Measurements from ENCODE around the gene RPP25.

Gene RPP25

DNA sequence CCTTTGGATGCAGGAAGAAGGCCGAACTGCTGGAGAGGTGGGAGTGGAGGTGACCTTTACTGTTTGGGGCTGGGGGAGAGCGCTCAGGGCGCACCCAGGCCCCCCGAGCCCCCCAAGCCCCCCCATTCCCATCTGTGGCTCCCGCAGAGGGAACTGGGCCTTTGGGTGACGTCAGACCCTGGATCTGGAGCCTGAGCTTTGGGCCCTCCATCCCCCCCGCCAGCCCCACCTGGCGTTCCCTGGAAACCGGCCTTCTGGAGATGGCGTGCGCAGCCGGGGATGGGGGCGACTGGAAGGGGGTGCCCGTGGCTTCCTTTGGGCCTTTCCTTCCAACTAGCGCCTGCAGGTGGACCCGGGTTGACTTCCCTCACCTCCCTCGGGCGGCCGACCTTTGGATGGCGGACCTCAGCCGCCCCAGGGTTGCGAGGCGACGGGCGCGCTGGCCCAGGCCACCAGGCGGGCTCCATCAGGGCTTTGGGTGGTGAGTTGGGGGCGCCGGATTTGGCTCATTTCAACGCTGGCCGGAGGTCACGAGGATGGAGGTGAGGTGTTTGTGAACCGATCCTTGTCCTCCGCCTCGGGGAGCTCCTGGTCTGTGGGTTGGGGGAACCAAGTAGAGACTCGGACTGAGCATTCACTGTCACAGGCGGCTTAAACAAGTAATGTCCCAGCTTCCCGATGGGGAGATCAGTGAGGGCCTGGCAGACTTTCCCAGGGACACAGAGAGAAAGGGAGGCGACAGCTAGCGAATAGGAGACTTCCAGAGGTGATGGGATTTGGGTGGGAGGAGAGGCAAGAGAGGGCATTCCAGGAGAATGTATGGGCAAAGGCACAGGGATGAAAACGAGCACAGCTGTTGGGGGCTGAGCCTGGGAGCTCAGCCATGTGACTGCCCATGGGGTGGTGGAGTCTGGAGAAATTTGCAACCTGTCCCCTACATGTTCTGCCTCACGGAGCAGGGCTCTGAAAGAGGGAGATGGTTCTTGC is 39.5 kb upstream of the RPP25 start:
- H3K27me3 ChIP-seq: peaks cover 78% of the 10 kb centered on the region
- no peak overlapping the region for H3K27ac ChIP-seq
- H3K4me1 ChIP-seq (ENCODE audit: control insufficient read depth in 1 of 2, insufficient read depth in 1 of 2, low read depth in 1 of 2, low read length in 1 of 2): peaks cover 8 to 10% of the 10 kb centered on the region in 2 experiments
- no peaks in the 10 kb centered on the region for H3K36me3 ChIP-seq
- H3K9me3 ChIP-seq: no peaks in the 10 kb centered on the region
- no peak for TF ChIP-seq CTCF (IDR thresholded peaks at IDR 0.05)
- peak overlapping the region; percentile 46 to 66 for H3K4me3 ChIP-seq (ENCODE audit: low read depth in 1 of 2, low read length in 1 of 2)

- Histone ChIP-seq H3K4me1 (ENCODE audit: control insufficient read depth in 1 of 2, insufficient read depth in 1 of 2, low read depth in 1 of 2, low read length in 1 of 2) (peaks cover 8 to 10% of the 10 kb centered on the region in 2 experiments), H3K4me3 (ENCODE audit: low read depth in 1 of 2, low read length in 1 of 2) (peak within 1 kb of the TSS; percentile 46 to 66), H3K27ac (no peak within 1 kb of the TSS), H3K36me3 (no peaks in the 10 kb centered on the region), H3K27me3 (peaks cover 82% of the 10 kb centered on the region), H3K9me3 (no peaks in the 10 kb centered on the region)
- TF ChIP-seq CTCF (IDR thresholded peaks at IDR 0.05): no peak
These were observed 38.7 kb upstream of the RPP25 start, which contains the start of gene SCAMP5 for GRCh38 chr15:74995182-74995778. Gene SCAMP5, plus strand, starts transcription at chr15:74995563. Its CDS starts 16,277 bp downstream, at chr15:75011840.

DNA sequence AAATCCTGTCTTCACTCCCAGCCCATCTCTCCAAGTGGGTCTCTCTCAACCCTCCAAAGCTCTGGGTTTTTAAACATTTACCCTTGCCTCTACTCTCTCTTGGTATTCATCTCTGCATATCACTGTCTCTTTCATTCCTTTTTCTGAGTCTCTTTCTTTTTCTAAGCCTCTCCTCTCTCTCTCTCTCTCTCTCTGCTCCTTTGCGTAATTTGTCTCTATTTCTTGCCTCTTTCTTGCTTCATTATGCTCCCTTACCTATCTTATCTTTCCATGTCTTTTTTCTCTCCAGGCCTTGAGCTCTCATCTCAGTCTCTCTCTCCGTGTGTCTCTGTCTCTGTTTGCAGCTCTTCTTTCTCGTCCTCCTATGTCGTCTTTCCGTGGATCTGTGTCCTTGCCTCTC is 38.1 kb upstream of the RPP25 start:
- H3K4me3 ChIP-seq (ENCODE audit: low read depth in 1 of 2, low read length in 1 of 2): peak overlapping the region in 1 of 2 experiments; percentile 66

GRCh38 chr15:74994236-74994635 is 37.7 kb upstream of the RPP25 start:
- Histone ChIP-seq H3K4me1 (ENCODE audit: control insufficient read depth in 1 of 2, insufficient read depth in 1 of 2, low read depth in 1 of 2, low read length in 1 of 2) (peaks cover 8 to 10% of the 10 kb centered on the region in 2 experiments), H3K36me3 (no peaks in the 10 kb centered on the region), H3K9me3 (no peaks in the 10 kb centered on the region), H3K27ac (no peak overlapping the region), H3K27me3 (peaks cover 90% of the 10 kb centered on the region), H3K4me3 (ENCODE audit: low read depth in 1 of 2, low read length in 1 of 2) (no peak overlapping the region)
- TF ChIP-seq CTCF (IDR thresholded peaks at IDR 0.05): no peak

More for the DNA sequence above, 38.1 kb upstream of the RPP25 start:
- no peak overlapping the region for H3K27ac ChIP-seq
- peaks cover 88% of the 10 kb centered on the region for H3K27me3 ChIP-seq
- TF ChIP-seq CTCF (IDR thresholded peaks at IDR 0.05): no peak
- peaks cover 8 to 10% of the 10 kb centered on the region in 2 experiments for H3K4me1 ChIP-seq (ENCODE audit: control insufficient read depth in 1 of 2, insufficient read depth in 1 of 2, low read depth in 1 of 2, low read length in 1 of 2)
- H3K36me3 ChIP-seq: no peaks in the 10 kb centered on the region
- H3K9me3 ChIP-seq: no peaks in the 10 kb centered on the region

GRCh38 chr15:74992619-74993018 is 36.0 kb upstream of the RPP25 start:
- peaks cover 8 to 10% of the 10 kb centered on the region in 2 experiments for H3K4me1 ChIP-seq (ENCODE audit: control insufficient read depth in 1 of 2, insufficient read depth in 1 of 2, low read depth in 1 of 2, low read length in 1 of 2)
- no peaks in the 10 kb centered on the region for H3K9me3 ChIP-seq
- H3K36me3 ChIP-seq: no peaks in the 10 kb centered on the region
- H3K27me3 ChIP-seq: peaks cover 79% of the 10 kb centered on the region
- no peak overlapping the region for H3K4me3 ChIP-seq (ENCODE audit: low read depth in 1 of 2, low read length in 1 of 2)
- H3K27ac ChIP-seq: no peak overlapping the region
- no peak for TF ChIP-seq CTCF (IDR thresholded peaks at IDR 0.05)
